Sigmoid colon (tissue), 4 donors: Measurements from ENCODE around the gene MAGOH.

ENCODE experiments used
- EP300 ChIP-seq, 4 donors: sonication (generic); formaldehyde crosslinking; IDR thresholded peaks; one replicate each; pipeline ENCODE4 v1.6.1; 2017; ENCODE audit warnings: antibody characterized with exemption in 4 of 4
- POLR2A ChIP-seq, 2 donors: fragments of 450-650 bp; IDR thresholded peaks; one replicate each; pipeline ENCODE4 v1.6.1; 2016; ENCODE audit warnings: antibody characterized with exemption in 2 of 2, mild to moderate bottlenecking in 2 of 2, moderate library complexity in 2 of 2
- POLR2AphosphoS5 ChIP-seq, 4 donors: sonication (generic); formaldehyde crosslinking; IDR thresholded peaks; one replicate each; pipeline ENCODE4 v1.6.1; 2017; ENCODE audit warnings: antibody characterized with exemption in 4 of 4
- TF ChIP-seq, protein P1 (sequence below), 4 experiments: fragments of 450-650 bp in 3 of 4; fragments of 200-600 bp in 1 of 4; IDR thresholded peaks; one replicate each; pipeline ENCODE4 v1.5.1; 2016 to 2019; ENCODE audit warnings: antibody characterized with exemption in 4 of 4, mild to moderate bottlenecking in 3 of 4, moderate library complexity in 2 of 4

DNA sequence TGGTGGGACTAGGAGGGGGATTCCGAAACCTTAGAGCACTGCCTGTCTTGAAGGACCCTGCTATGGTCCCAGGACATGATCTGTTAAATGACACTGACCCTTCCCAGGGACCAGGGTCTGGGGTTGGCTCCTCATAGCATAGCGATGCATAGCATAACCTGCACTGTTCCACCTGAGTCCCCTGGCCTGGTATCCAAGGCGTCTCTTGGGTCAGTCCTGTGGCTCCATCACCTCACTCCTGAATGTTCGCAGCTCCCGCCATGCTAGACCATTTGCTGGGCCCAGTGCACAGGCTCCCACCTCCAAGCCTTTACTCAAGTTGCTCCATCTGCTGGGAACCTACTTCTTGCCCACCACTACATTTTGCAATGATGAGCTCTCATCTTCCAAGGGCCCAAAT is 39.0 kb upstream of the MAGOH start:
- TF ChIP-seq, protein P1, sequence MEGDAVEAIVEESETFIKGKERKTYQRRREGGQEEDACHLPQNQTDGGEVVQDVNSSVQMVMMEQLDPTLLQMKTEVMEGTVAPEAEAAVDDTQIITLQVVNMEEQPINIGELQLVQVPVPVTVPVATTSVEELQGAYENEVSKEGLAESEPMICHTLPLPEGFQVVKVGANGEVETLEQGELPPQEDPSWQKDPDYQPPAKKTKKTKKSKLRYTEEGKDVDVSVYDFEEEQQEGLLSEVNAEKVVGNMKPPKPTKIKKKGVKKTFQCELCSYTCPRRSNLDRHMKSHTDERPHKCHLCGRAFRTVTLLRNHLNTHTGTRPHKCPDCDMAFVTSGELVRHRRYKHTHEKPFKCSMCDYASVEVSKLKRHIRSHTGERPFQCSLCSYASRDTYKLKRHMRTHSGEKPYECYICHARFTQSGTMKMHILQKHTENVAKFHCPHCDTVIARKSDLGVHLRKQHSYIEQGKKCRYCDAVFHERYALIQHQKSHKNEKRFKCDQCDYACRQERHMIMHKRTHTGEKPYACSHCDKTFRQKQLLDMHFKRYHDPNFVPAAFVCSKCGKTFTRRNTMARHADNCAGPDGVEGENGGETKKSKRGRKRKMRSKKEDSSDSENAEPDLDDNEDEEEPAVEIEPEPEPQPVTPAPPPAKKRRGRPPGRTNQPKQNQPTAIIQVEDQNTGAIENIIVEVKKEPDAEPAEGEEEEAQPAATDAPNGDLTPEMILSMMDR (IDR thresholded peaks at IDR 0.05), result no peak
- TF ChIP-seq POLR2AphosphoS5 (IDR thresholded peaks at IDR 0.05) (no peak), POLR2A (IDR thresholded peaks at IDR 0.05) (no peak), EP300 (IDR thresholded peaks at IDR 0.05) (no peak)
